CD4-positive, alpha-beta T cell treated with Interleukin-2 at 100 ng/mL for 4 hours (primary cell): ENCODE data around the gene CCL27.
"Not testable (repeated sequence)": the region's sequence is repeated elsewhere in the genome, so short reads cannot be mapped to it uniquely, and the experiment has no call there.

Experiments
- DNase-seq: peaks from one replicate; pipeline ENCODE4 v3.0.0-alpha.2; 2020; ENCODE audit warnings: low spot score

The CCL27 gene

DNA sequence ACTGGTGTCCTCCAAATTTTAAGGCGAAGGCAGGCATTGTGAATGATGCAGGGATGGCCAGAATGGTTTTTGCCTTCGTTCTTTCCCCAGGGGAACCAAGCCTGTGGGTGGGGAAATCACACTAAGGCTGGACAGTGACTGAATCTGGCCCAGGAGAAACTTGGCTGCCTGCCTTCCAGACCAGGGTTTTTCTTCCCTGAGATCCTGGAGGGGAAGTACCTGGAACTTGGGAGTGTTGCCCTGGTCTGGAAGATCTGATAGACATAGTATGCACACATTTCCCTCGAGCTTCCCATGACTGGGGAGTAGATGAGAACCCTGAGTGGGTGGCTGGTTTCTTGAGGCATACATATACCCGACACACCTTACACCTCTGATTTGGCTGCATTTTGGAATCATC lies 11.1 kb downstream of the CCL27 start:
- no peak for DNase-seq

DNA sequence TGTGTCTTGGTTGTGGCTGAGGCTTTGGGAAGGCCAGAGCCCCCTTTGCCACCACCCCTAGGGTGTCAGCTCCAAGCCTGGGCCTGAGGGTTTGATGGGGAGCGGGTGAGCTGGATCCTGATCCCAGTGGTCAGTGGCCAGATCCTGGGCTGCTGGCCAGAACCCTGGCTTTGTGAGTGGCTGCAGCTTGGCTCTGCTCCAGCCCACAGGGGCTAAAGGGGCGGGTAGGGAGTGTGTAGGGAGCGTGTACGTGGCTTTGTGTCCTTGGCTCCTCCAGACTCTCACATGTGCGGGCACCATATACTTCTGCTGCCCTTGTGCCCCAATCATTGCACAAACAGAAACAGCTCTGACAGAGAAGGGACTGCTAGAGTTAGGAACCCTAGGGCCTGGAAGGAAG lies 11.6 kb downstream of the CCL27 start:
- no peak for DNase-seq

DNA sequence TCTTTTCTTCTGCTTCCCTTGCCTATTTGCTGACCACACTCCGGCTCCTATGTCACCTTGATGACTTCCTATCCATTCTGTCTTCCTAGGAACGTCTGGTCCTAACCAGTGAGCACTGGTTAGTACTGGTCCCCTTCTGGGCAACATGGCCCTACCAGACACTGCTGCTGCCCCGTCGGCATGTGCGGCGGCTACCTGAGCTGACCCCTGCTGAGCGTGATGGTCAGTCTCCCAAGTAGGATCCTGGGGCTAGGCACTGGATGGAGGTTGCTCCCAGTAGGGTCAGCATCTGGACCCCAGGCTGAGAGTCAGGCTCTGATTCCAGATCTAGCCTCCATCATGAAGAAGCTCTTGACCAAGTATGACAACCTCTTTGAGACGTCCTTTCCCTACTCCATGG lies 13.8 kb downstream of the CCL27 start:
- DNase-seq, result no peak

DNA sequence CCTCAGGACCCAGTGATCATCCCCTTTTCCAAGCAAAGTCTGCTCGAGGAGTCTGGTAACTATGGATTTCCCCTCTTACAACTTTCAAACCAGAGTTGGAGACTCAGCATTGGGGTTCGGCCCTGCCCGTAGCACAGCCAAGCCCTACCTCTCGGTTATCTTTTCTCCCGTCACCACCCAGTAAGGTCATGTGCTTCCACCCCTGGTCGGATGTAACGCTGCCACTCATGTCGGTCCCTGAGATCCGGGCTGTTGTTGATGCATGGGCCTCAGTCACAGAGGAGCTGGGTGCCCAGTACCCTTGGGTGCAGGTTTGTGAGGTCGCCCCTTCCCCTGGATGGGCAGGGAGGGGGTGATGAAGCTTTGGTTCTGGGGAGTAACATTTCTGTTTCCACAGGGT lies 14.8 kb downstream of the CCL27 start:
- peak; percentile 15 for DNase-seq

DNA sequence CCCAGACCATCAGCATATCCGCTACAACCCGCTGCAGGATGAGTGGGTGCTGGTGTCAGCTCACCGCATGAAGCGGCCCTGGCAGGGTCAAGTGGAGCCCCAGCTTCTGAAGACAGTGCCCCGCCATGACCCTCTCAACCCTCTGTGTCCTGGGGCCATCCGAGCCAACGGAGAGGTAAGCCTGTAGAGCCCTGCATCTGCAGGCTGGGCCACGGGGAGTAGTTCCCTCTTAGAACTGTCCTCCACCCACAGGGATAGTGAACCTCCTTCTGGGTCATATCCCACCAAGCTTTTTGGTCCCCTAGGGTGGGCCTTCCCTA lies 15.4 kb downstream of the CCL27 start:
- no peak for DNase-seq

DNA sequence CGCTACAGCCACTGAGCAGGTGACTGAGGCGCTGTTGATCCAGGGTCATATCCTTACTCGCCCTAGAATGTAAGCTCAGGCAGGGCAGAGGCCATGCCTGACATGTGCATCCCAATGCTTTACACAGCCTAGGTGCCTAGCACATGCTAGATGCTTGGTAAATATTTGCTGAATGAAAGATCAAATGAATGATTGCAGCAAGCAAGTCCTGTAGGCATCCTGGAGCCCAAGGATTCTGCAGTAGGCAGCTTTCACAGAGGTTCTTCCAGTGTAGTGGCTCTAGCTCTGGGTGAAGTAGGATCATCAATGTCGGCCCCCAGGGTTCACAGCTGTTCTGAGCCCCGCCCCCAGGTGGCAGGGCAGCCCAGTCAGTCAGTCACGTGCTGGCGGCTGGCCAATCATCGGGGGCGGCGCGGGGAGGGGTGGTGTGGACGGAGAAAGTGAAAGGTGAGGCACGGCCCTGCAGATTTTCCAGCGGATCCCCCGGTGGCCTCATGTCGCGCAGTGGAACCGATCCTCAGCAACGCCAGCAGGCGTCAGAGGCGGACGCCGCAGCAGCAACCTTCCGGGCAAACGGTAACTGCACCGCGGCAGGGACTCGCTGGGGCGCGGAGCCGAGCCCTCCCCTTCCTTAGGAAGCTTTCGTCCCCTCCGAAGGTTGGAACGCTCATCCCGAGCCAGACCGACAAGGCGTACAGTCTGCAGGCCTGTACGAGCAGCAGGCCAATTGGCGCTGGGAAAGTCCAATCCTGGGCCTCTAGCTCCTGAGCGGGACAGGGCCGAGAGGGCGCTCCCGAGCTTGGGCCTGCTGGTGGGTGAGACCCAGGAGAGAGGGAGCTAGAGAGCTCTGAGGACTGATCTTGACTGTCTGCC lies 16.0 kb downstream of the CCL27 start, which contains the start of gene GALT:
GALT (plus strand) TSS at position 465 of the 873 bp plus-strand sequence; CDS start at position 495, 30 bp downstream.
- DNase-seq, result peak; percentile 97

DNA sequence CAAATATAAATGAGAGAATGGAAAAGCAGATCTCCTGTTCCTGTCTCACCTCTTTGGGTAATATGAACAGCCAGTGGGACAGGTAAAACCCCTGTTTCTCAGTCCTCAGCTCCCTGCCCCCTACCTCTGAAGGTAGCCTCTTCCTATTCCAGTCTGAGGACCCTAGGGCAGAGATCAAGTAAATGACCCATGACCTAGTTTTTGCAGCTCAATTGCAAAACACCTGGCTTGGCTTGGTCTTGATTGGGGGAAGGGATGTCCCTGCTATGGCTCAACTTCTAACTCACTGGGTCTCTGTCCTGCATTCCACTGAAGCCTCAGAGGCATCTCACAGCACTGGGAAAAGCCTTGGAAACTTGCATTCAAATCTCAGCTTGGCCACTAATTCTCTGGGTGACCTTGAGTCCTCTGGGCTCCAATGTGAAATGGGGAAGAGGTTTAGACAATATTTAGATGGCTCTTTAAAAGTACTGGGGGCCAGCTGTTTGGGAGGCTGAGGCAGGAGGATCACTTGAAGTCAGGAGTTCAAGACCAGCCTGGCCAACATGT lies 17.6 kb downstream of the CCL27 start:
- DNase-seq, result no peak

DNA sequence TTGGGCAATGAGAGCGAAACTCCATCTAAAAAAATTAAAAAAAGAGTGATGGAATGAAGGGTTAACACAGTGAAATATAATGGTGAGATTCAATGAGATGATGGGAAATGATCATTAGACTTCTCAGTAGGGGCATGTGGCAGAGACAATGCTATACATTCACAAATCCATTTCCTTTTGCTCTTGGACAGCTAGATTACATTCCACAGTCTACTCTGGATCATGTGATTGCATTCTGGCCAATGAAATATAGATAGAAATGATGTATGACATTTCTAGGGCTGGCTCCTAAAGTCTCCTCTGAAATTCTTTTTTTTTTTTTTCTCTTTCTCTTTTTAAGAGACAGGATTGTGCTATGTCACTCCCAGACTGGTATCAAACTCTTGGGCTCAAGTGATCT lies 19.8 kb downstream of the CCL27 start:
- no peak for DNase-seq

DNA sequence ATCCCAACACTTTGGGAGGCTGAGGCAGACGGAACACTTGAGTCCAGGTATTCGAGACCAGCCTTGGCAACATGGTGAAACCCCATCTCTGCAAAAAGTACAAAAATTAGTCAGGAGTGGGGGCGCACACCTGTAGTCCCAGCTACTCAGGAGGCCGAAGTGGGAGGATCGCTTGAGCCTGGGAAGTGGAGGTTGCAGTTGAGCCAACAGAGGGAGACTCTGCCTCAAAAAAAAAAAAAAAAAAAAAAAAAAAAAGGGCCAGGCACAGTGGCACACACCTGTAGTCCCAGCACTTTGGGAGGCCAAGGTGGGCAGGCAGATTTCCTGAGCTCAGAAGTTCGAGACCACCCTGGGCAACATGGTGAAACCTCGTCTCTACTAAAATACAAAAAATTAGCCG lies 23.1 kb downstream of the CCL27 start:
- not testable (repeated sequence) for DNase-seq

DNA sequence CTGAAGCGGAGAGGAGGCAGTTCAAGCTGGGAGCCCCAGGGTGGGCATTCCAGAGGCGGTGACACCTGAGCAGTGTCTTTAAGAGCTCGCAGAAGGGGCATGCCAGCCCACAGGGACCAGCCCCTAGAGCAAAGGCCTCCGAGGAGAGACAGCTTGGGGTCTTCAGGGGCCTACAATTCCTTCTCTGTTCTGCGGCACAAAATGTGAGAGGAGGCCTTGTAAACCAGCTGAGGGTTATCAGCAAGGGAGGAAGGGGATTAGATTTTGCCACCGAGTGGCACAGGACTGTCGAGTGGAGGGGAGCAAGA lies 24.4 kb downstream of the CCL27 start:
- no peak for DNase-seq

DNA sequence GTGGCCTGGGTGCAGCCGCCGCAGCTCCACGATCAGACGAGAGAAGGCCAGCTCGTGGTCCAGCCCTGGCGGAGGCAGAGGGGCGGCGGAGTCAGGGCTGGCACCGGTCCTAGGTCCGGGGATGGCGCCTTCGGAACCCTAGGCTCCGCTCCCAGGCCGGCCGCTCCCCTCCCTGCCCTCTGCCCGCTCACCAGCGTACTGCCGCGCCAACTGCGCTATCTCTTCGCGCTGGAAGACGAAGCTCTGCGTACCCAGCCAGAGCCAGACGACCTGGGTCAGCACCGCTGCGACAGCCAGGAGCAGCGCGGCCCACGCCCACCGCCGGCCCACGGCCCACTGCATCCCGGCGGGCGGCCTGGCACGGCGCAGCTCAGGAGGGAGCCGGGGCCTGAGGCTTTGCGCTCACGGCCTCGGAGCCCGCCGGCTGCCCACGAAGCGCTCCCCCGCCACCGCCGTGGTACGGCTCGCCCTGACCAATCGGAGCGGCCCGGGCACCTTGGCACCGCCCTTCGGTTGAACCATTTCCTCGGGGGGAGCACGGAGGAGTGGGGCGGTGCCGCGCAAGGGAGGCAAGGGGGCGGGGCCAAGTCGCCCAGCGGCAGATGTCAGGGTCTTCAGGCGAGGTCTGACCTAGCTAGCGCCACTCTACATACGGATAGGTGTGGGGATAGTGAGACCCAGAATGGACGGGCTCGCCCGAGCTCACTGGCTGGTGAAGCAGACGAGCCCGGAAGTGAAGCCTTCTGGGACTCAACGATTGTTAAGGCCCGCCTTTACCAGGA lies 24.9 kb downstream of the CCL27 start, which contains the start of gene SIGMAR1:
SIGMAR1 (minus strand) TSS at position 432 of the 782 bp plus-strand sequence; CDS start at position 342, 90 bp downstream.
- DNase-seq, result peak; percentile 96

DNA sequence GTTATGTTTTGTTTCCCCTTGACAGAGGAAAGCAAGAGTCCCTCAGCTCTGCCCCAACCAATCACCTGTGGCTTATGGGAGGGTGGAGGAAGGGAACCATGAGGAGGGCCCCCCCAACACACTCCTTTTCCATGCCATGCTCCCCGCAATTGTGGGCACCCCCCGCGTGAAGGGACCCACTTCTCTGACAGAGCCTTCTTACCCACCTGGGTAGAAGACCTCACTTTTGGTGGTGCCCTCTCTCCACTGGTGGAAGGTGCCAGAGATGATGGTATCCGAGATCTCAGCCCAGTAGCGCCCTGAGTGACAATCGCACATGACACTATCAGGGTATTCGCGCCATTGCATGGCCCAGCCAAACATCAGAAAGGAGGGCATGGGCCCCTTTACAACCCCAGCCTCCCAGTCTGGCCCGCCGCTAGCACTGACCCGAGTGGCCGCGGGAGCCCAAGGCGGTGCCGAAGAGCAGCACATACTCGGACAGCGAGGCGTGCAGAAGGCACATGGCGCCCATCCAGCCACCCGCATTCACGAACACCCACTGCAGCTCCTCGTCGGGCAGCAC lies 25.6 kb downstream of the CCL27 start:
- no peak for DNase-seq

DNA sequence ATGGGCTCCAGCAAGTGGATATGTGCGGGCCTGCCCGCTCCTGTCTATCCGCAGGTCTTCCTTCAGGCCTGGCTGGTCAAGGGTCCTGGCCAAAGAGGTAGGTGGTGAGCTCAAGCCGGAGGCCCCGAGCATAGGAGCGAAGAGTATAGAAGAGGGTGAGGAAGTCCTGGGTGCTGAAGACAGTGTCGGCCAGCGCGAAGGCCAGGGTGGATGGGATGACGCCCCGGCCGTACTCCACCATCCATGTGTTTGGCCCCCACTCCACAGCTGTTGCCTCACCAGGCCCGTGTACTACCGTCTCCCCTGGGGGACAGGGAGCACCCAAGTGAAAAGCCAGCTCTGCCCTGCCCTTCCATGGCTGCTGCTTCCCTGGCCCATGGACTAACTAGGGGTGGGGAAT lies 26.9 kb downstream of the CCL27 start:
- no peak for DNase-seq

DNA sequence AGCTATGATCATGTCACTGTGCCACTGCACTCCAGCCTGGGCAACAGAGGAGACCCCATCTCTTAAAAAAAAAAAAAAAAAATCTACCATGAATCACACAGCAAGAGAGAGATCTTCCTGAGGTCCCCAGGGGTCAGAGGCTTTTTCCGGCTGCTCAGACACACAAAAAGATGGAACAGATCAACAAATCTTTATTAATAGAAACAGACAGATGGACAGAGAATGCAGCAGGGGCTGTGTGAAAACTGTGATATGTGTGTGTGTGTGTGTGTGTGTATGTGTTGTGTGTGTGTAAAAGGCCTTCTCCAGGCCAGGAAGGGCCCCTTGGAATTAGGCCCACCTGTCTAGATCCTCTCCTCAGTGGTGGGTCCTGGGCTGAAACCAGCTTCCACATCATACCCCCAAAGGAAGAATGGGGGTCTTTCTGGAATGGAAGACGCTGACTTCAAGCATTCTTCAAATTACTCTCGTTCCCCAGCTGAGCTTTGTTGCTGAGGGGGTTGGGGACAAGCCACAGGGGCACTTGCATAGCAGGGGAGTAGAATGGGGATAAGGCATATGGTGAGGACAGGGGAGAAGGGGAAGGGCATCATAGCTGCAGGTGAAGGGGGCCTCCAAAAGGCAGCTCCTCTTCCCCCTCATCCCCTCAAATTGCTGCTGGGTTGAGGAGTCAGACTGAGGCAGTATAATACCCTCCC lies 27.8 kb downstream of the CCL27 start:
- no peak for DNase-seq

DNA sequence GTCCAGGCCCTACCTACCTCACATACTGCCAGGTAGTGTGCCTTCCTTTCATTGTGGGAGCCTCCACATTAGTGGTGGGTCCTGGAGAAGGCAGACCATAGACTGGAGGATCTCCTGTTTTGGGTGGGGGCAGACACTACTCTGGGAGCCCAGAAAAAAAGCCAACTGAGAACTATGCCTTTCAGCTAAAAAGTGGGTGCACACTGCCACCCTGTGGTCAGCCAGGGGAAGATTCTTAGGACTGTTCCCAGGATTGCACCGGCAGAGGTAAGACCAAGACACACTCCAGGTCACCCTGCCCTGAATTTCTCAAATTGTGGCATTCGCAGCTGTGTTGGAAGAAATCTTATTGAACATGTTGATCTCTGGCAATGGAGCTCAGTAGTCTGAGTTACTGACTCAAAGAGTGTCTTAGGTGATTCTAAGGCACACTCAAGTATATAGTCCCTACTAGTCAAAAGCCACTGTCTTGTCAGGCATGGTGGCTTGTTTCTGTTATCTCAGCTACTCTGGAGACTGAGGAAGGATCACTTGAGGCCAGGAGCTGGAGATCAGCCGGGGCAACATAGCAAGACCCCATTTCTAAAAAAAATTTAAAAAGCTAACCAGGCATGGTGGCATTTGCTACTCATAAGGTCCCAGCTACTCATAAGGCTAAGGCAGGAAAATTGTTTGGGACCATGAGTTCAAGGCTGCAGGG lies 28.5 kb downstream of the CCL27 start:
- DNase-seq, result peak; percentile 81

DNA sequence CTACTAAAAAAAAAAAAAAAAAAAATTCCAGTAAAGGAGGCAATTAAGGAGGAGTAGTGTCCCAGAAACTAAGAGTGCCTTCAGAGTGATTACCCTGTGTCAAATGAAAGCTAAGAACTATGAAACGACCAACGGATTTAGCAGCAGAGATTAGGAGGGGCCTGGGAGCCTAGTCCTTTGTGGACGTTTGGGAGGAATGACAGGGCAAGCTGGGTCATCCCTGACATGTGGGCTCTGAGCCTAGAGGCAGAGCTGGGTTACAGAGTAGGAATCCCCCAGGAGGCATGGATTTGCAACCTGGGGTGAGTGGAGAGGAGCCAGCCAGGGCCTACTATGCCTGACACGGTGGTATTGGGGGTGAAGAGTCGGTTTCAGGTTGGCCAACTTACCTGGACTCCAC lies 29.3 kb downstream of the CCL27 start:
- DNase-seq, result no peak

DNA sequence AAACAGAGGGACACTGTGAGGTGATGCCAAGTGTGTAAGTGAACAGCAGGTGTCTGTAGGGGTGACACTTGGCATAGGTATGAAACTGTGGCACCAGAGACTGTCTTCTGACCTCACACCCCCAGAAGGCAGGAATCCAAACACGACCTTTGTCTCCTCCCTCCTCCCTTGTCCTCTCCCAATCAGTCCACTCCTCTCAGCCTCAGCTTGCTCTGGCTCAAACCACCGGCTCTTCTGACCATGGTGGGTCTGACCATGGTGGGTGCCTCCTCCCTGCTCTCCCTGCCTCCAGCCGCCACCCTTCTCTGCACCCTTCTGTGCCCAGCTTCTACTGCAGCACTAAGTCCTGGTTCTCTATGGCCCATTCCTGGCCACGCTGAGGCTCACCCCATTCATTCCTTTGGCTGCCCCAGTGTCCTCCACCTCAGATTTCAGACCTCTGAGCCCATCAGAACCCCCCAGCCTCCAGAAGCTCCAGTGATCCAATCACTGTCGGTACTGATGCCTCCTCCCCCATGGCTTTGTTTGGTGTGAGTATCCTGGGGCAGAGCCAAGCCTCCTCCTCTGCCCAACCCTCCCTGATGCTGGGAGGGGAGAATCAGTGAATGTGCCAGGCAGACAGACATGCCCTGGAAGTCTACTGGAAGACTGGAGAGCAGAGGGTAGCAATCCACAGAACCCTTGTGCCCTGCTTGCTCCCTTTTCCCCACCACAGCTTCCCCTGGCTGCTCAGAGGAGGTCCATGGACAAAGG lies 31.9 kb downstream of the CCL27 start:
- no peak for DNase-seq

DNA sequence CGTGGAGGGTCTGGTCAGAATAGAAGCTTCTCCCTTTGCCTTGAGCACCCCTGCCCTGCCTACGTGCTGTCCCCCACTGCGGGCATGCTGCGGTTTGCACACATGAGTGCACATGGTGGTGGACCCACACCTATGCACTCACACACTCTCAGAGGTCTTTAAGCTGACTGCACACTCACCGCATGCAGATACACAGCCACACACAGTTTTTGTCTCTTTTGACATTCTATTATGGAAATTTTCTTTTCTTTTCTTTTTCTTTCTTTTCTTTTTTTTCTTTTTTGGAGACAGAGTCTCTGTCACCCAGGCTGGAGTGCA lies 33.0 kb downstream of the CCL27 start:
- DNase-seq, result no peak

DNA sequence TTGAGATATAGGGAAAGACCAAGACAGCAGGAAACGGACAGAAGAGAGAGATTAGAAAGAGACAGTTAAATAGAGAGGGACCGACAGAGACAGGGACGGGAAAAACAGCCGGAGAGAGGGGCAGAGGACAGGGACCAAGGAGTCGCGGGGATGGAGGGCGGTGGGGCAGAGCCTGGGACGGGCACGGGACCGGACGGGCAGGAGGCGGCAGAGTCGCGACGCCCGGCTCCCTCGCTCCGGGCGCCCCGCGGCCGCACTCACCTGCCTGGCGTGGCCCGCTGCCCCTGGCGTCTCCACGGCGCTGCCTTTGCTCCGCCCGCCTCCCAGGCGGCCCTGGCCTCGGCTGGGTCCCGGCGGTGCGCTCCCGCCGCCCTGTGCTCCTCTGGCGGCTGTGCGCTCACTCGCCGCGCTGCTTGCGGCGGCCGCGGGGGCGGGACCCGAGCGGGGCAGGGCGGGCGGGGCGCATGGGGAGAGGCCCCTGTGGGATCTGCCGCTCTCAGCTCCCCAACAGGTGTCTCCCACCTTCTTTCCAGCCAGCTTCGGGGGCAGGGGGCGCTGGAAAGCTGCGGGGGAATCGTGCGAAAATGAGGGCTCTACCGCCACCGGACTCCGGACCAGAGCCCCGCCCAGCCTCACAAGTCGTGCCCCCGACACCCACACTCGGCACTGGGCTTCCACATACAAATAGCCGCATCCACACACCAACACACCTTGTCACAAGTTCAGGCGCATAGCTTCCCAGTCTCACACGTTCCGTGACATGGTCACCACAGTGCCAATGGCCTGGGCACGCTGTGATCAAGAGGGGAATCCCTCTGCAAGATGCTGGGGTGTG lies 33.6 kb downstream of the CCL27 start, which contains the start of gene ARID3C:
ARID3C (minus strand) TSS at position 411 of the 835 bp plus-strand sequence. CDS start 1,052 bp downstream, outside the sequence.
- peak; percentile 24 for DNase-seq
